Myocyte (in vitro differentiated cells): Measurements from ENCODE around the gene ARL17A. TPM values are rescaled to one million over a fixed set of nuclear protein-coding genes. Genes with fewer than 3 reads are reported as not detected.
"Not testable (repeated sequence)": the region's sequence is repeated elsewhere in the genome, so short reads cannot be mapped to it uniquely, and the experiment has no call there.

Experiments used
- DNase-seq: peaks from one replicate; pipeline ENCODE4 v3.0.0-alpha.2; 2012; ENCODE audit warnings: low read depth
- total RNA-seq: library from RNA; depleted of rRNA; stranded (reverse); fragments of >200 nt; gene quantifications from 2 replicates; pipeline ENCODE4 v1.2.3, GENCODE V29; 2014

ARL17A gene
- total RNA-seq, 1 donor from 2014 or later, result 7.0 TPM

DNA sequence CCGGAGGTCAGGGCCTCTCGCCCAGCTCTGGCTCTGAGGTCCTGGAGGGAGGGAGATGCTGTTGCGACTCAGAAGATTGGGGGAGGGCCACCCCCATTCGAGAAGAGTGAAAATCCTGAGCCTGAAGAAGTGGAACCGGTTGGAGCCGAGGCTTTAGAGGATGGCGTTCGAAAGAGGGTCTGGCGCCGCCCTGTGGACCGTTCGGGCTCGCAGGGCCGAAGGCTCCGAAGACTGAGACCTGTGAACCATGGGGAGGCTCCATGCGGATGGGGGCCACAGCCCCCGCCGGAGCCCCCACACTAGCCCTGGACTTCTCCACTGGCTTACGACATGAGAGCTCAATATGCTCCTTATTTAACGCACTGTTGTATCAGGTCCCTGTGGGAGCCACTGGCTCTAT, 20.3 kb downstream of the ARL17A start:
- not testable (repeated sequence) for DNase-seq

DNA sequence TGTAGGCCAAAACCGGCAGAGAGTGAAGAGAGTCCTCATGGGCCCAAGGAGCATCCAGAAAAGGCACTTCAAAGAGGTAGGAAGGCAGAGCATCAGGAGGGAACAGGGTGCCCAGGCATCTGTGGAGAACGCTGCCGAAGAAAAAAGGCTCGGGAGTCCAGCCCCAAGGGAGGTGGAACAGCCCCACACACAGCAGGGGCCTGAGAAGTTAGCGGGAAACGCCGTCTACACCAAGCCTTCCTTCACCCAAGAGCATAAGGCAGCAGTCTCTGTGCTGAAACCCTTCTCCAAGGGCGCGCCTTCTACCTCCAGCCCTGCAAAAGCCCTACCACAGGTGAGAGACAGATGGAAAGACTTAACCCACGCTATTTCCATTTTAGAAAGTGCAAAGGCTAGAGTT, 30.9 kb downstream of the ARL17A start:
- not testable (repeated sequence) for DNase-seq

DNA sequence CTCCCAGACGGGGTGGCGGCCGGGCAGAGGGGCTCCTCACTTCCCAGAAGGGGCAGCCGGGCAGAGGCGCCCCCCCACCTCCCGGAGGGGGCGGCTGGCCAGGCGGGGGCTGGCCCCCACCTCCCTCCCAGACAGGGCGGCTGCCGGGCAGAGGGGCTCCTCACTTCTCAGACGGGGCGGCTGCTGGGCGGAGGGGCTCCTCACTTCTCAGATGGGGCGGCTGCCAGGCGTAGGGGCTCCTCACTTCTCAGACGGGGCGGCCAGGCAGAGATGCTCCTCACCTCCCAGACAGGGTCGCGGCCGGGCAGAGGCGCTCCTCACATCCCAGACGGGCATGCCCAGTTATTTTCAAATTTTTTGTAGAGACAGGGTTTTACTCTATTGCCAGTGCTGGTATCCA, 44.8 kb downstream of the ARL17A start:
- not testable (repeated sequence) for DNase-seq

DNA sequence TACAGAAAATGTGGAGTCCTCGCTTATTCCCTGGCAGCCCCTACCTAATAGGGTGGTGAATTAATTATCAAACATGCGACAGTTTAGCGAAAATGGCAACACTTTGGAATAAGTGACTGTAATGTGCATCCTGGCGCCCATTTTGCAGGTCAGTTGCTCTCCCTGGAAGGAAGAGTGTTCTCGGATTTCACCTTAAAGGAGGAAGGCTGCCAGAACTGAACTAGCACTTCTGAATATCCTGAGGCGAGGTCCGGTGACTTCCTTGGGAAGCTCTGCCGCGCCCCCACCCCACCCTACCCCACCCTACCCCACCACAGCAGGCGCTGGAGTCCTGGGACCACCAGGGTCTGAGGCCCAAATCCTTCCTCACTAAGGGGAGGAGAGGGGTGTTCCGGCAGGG, 67.3 kb downstream of the ARL17A start, which contains the start of gene LRRC37A2:
TSS of gene LRRC37A2 (plus strand) at position 301 of the 400 bp plus-strand sequence. CDS start 245 bp downstream, outside the sequence.
- not testable (repeated sequence) for DNase-seq

DNA sequence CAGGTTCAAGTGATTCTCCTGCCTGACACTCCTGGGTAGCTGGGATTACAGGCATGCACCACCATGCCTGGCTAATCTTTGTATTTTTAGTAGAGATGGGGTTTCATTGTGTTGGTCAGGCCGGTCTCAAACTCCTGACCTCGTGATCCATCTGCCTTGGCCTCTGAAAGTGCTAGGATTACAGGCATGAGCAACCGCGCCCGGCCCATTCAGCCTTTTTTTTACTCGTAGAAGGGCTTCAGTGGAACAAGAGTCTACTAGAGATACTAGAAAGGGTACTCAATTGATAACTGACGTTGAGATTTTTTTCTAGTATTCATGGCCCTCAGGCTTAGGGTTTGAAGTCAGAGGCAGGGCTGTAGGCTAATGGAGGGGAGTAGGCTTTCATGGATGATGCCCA, 73.6 kb downstream of the ARL17A start:
- not testable (repeated sequence) for DNase-seq

DNA sequence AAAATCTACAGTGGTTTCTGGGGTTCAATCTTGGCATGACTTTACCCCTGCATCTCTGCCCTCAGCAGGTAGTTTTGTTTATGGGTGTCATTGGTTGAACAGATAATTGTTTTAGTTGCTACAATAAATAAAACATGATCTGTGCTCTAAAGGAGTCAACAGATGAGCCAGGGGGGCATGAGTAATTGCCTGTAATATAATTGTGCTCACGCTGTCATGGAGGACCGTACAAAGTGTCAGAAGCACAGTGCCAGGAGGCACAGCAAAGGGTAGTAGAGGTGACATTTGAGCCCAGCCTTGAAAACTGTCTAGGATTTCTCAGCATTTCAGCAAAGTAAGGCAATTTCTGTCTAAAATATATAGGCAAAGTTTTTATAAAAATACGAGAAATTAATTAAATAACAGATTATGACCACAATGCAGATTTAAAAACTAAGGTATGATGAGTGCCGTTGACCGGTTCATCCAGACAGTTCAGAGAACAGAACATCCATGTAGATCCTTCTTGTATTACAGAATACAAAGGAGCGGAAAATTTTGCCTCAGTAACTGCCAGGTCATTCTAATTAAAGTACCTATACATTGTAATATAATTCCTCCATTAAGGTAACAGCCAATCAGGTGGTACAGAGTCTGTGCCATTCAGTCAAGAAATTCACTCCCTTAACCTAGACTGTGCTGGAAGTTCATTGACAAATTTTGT, 79.9 kb downstream of the ARL17A start:
- not testable (repeated sequence) for DNase-seq

DNA sequence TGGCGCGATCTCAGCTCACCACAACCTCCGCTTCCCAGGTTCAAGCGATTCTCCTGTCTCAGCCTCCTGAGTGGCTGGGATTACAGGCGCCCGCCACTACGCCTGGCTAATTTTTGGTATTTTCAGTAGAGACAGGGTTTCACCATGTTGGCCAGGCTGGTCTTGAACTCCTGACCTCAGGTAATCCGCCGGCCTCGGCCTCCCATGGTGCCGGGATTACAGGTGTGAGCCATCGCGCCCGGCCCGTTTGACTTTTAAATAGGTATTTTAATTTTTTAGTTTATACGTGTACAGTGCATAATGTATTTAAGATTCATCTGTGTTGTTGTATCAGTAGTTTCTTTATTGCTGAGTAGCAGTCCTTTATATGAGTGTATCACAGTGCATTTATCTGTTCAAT, 87.5 kb downstream of the ARL17A start:
- DNase-seq, result not testable (repeated sequence)

DNA sequence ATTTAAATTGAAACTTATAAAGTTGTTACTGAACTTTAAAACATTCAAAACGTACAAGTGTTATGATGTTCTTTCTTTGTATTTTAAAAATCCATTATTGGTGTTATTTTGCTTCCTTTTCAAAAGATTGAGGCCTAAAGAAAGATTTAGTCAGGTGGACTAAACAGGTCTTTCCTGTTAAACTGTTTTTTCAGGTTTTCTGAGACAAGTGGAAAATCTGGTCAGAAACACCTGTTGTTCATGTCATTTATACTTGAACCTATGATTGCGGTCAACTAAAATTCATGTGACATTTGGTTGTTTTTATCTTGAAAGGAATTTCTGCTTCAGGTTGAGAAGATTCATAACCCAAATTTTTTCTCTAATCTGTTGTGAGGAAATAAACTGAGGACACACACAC, 98.2 kb downstream of the ARL17A start:
- not testable (repeated sequence) for DNase-seq

DNA sequence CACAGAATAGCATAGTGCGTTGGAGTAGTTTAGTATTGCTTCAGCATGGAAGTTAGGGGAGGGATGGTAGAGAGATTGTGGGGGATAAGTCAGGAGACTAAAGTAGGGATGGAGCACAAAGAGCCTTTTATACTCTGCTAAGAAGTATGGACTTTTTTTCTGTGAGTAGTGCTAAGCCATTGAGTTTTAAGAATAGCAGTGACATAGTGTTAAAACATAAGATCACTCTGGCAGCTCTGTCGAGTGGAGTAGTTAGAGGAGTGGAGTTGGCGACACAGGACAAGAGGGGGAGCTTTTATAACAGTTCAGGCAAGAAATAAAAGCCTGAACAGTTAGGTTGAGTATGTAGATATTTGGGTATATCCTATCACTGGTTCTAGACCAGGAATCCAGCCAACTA, 100.7 kb downstream of the ARL17A start:
- not testable (repeated sequence) for DNase-seq

DNA sequence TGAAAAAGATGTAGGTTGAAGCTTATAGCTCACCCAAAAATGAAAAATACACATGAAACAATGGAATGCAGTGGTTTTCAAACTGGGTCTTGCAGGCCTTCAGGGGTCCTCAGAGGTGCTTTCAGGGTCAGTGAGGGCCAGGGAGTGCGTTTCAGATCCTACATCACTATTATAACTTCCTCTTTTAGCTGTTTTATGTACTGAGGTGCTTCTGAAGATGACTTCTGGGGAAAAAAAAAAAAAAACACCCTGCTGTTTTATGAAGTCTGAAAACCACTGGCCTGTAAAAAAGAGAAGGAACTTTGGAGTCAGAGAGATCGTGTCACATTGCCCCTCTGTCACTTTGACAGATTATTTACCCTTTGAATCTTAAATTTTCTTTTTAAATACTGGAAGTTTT, 103.9 kb downstream of the ARL17A start:
- DNase-seq, result not testable (repeated sequence)

DNA sequence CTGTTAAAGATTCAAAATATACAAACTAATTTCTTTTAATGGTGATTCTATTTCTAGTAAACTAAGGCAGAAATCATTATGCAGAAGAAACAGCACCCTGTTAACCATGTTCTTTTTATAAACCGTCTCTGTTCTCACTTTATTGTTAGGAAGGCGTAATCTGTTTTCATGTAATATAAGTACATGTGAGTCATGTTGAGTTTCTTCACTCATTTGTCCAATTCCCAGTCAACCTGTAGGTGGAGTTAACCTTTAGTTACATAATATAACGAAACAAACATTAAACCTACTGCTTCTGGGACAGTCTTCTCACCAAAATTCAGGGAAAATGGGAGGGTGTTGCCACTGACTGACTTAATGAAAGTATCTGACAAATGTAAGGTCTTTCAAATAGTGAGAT, 105.0 kb downstream of the ARL17A start:
- DNase-seq, result not testable (repeated sequence)

DNA sequence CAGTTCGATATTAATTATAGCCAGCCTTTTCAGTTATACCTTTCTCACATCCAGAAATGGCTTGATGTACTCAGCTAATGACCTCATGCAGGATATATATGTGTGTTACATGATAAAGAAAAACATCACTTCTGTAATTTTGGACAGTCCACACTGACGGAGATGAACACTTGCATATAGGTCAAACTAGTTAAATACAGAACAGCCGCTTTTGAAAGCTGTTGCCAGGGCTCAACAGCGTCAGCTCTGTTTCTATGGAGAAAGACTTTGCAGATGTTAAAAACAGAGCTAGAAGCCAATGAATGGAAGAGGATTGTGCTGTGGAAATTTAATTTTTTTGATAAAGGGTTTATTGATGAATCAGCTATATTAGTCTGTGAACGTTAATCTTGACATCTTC, 111.9 kb downstream of the ARL17A start:
- DNase-seq, result not testable (repeated sequence)

Other genes with a start within 250 kb of the ARL17A start
- gene ARL17B, start 217.9 kb downstream of the ARL17A start, total RNA-seq, result 10.2 and 17.7 TPM in 2 replicates
- 7.2 and 9.5 TPM in 2 replicates for gene LRRC37A2, start 67.2 kb downstream of the ARL17A start, total RNA-seq
- gene NSF, start 11.0 kb upstream of the ARL17A start, total RNA-seq, result 72.0 and 77.4 TPM in 2 replicates
- gene WNT3, start 239.0 kb upstream of the ARL17A start, total RNA-seq, result 0.86 and 1.9 TPM in 2 replicates